ENCODE measurements around the gene HABP2.

Gene HABP2

DNA sequence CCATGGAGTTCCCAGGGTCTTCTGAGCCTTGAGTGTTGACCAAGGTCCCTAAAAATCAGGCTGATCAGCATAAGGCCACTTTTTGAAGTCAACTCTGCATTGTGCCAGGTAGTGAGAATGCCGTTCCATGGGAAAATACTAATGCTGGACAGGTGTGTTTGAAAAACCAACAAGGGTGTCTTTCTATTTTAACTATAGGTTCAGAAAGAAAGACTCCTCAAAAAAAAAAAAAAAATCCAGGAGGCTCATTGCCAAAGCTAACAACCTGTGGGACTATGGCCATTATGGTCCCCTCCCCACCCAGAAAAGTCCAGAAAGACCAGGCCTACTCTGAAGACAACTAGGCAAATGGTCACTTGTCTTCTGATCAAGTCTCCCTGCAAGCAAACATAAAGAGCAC, 66.5 kb downstream of the HABP2 start:
- Histone ChIP-seq H3K36me3 (ENCODE audit: insufficient read depth, low read length) (no peaks in the 10 kb centered on the region), H3K9ac (ENCODE audit: low read length) (no peak overlapping the region), H3K79me2 (ENCODE audit: insufficient read depth, low read length) (no peaks in the 10 kb centered on the region), H3K9me3 (ENCODE audit: low read length) (no peaks in the 10 kb centered on the region), H3K4me2 (ENCODE audit: low read length) (no peak overlapping the region), H3K27me3 (ENCODE audit: insufficient read depth, low read length) (peaks cover 8% of the 10 kb centered on the region; the same call in 1 of the 2 replicates), H3K4me1 (ENCODE audit: insufficient read depth, low read length, severe bottlenecking) (no peaks in the 10 kb centered on the region), H3K4me3 (ENCODE audit: low read depth, low read length, poor library complexity, severe bottlenecking) (no peak overlapping the region), H3K9me2 (ENCODE audit: low read depth, low read length) (no peaks in the 10 kb centered on the region), H3F3A (ENCODE audit: insufficient read depth, low read length) (no peaks in the 10 kb centered on the region), H2AFZ (ENCODE audit: low read length) (no peak overlapping the region), H4K20me1 (ENCODE audit: insufficient read depth, low read length) (no peaks in the 10 kb centered on the region), H3K27ac (ENCODE audit: low read depth, low read length, poor library complexity, severe bottlenecking) (no peak overlapping the region)
- no peak for TF ChIP-seq EZH2 (IDR thresholded peaks at IDR 0.05; ENCODE audit: borderline replicate concordance, low read length)
- TF ChIP-seq CTCF (IDR thresholded peaks at IDR 0.05; ENCODE audit: low read length), result no peak

DNA sequence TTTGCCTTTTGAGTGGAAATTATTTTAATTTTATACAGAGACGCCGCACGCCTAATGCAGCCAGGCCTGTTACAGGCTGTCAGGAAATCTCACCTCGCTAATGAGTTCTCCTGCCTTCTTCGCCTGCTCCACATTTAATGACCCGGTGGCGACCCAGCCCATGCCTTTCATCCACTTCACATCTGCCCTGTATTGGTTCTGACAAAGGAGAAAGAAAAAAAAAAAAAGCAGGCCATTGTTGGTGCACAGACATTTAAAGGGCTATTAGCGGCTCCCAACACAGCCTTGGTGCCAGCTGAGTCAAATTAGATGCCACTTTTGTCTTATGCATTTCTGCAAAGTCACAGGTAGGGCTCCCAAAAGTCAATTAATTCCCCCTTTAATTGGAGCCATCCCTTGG, 67.7 kb downstream of the HABP2 start:
- TF ChIP-seq CTCF (IDR thresholded peaks at IDR 0.05; ENCODE audit: low read length) (no peak), EZH2 (IDR thresholded peaks at IDR 0.05; ENCODE audit: borderline replicate concordance, low read length) (no peak)
- H3F3A ChIP-seq (ENCODE audit: insufficient read depth, low read length), result no peaks in the 10 kb centered on the region
- no peaks in the 10 kb centered on the region for H3K9me2 ChIP-seq (ENCODE audit: low read depth, low read length)
- no peak overlapping the region for H3K4me3 ChIP-seq (ENCODE audit: low read depth, low read length, poor library complexity, severe bottlenecking)
- no peaks in the 10 kb centered on the region for H4K20me1 ChIP-seq (ENCODE audit: insufficient read depth, low read length)
- no peaks in the 10 kb centered on the region for H3K36me3 ChIP-seq (ENCODE audit: insufficient read depth, low read length)
- H3K4me2 ChIP-seq (ENCODE audit: low read length), result no peak overlapping the region
- H3K9me3 ChIP-seq (ENCODE audit: low read length), result no peaks in the 10 kb centered on the region
- no peaks in the 10 kb centered on the region for H3K4me1 ChIP-seq (ENCODE audit: insufficient read depth, low read length, severe bottlenecking)
- H3K79me2 ChIP-seq (ENCODE audit: insufficient read depth, low read length), result no peaks in the 10 kb centered on the region
- H3K9ac ChIP-seq (ENCODE audit: low read length), result no peak overlapping the region
- peaks cover 5% of the 10 kb centered on the region; the same call in 1 of the 2 replicates for H3K27me3 ChIP-seq (ENCODE audit: insufficient read depth, low read length)
- no peak overlapping the region for H3K27ac ChIP-seq (ENCODE audit: low read depth, low read length, poor library complexity, severe bottlenecking)
- H2AFZ ChIP-seq (ENCODE audit: low read length), result no peak overlapping the region

DNA sequence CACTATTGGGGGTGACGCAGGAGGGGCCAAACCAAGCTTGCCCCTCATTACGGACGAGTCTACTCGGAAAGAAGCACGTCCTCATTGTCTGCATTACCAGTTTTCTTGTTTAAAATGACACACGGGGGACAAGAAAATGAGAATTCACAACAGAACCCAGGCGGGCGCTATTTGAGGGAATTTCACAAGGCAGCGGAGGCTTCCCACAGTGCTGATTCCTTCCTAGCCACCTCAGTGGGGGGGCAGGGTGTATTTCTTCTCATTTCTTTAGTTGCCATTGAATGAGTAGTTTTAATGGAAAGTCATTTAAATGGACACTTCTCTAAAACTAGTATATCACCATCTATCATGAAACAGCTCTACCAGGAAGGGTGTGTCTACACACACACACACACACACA, 68.1 kb downstream of the HABP2 start:
- no peaks in the 10 kb centered on the region for H3K79me2 ChIP-seq (ENCODE audit: insufficient read depth, low read length)
- no peak overlapping the region for H3K4me3 ChIP-seq (ENCODE audit: low read depth, low read length, poor library complexity, severe bottlenecking)
- no peaks in the 10 kb centered on the region for H3F3A ChIP-seq (ENCODE audit: insufficient read depth, low read length)
- no peaks in the 10 kb centered on the region for H3K4me1 ChIP-seq (ENCODE audit: insufficient read depth, low read length, severe bottlenecking)
- H2AFZ ChIP-seq (ENCODE audit: low read length), result no peak overlapping the region
- H3K9me3 ChIP-seq (ENCODE audit: low read length), result no peaks in the 10 kb centered on the region
- H3K36me3 ChIP-seq (ENCODE audit: insufficient read depth, low read length), result no peaks in the 10 kb centered on the region
- TF ChIP-seq EZH2 (IDR thresholded peaks at IDR 0.05; ENCODE audit: borderline replicate concordance, low read length) (no peak), CTCF (IDR thresholded peaks at IDR 0.05; ENCODE audit: low read length) (no peak)
- H3K9ac ChIP-seq (ENCODE audit: low read length), result no peak overlapping the region
- H3K27ac ChIP-seq (ENCODE audit: low read depth, low read length, poor library complexity, severe bottlenecking), result no peak overlapping the region
- peaks cover 5% of the 10 kb centered on the region; the same call in 1 of the 2 replicates for H3K27me3 ChIP-seq (ENCODE audit: insufficient read depth, low read length)
- no peaks in the 10 kb centered on the region for H4K20me1 ChIP-seq (ENCODE audit: insufficient read depth, low read length)
- no peak overlapping the region for H3K4me2 ChIP-seq (ENCODE audit: low read length)
- no peaks in the 10 kb centered on the region for H3K9me2 ChIP-seq (ENCODE audit: low read depth, low read length)
